HepG2 (cell line): ENCODE measurements around the gene CEP104. TPM values are rescaled to one million over a fixed set of nuclear protein-coding genes. Genes with fewer than 3 reads are reported as not detected.

Source experiments
- ATAC-seq: fragments of 200-7000 bp; cut with Tn5 transposase; 3 replicates; pipeline ENCODE4 v1.9.1; 2020; ENCODE audit warnings: mild to moderate bottlenecking, moderate library complexity
- BruUV-seq: library from RNA; stranded (reverse); fragments of 400-500 nt; replicated peaks from 2 replicates; lab custom pipeline; 2021; lab: Mats Ljungman, UMichigan
- CTCF ChIA-PET: fragments of 300-600 bp; formaldehyde crosslinking; extraction: SDS; loops from one replicate; lab custom pipeline; 2021; ENCODE audit warnings: low total read pairs, inconsistent platforms, low intra/inter-chr PET ratio; lab: Yijun Ruan, JAX
- POLR2A ChIA-PET: fragments of 350-600 bp; sonication (Branson Sonifier 250); formaldehyde crosslinking; loops from one replicate; lab custom pipeline; 2020; ENCODE audit warnings: antibody characterized with exemption, inconsistent platforms; lab: Yijun Ruan, JAX
- DNase-seq: peaks from one replicate; pipeline ENCODE4 v3.0.0-alpha.2; 2015; ENCODE audit warnings: low spot score
- FAIRE-seq: peaks from 3 replicates; lab custom pipeline; 2011; peaks lifted over from hg19 to GRCh38; lab: Jason Lieb, UNC
- H2AFZ ChIP-seq: one replicate; pipeline ENCODE4 v1.6.1; 2011; ENCODE audit warnings: low read length, inconsistent platforms
- H3K27ac ChIP-seq: fragments of 300-600 bp; 3 replicates; pipeline ENCODE4 v1.8.0; 2011; ENCODE audit warnings: mixed run types, mild to moderate bottlenecking, mixed read lengths, low read length, inconsistent platforms; ENCODE audit not compliant: insufficient read depth; ENCODE audit errors: extremely low read length
- H3K27me3 ChIP-seq, 2 experiments: fragments of 200-600 bp in 1 of 2; 2 replicates in 1 of 2; 3 replicates in 1 of 2; pipeline versions ENCODE4 v1.6.0 to v1.8.0; 2011; ENCODE audit warnings: low read length in 2 of 2, mild to moderate bottlenecking in 2 of 2, moderate library complexity in 2 of 2, inconsistent platforms in 1 of 2; ENCODE audit not compliant: insufficient read depth in 2 of 2, control insufficient read depth in 1 of 2
- H3K36me3 ChIP-seq, 2 experiments: fragments of 200-600 bp in 1 of 2; replicated peaks in 1 of 2; 2 replicates in 1 of 2; 3 replicates in 1 of 2; pipeline versions ENCODE4 v1.5.1 to v1.8.0; 2011; ENCODE audit warnings: low read length in 2 of 2, inconsistent platforms in 1 of 2; ENCODE audit not compliant: insufficient read depth in 2 of 2, control insufficient read depth in 1 of 2
- H3K4me1 ChIP-seq: 2 replicates; pipeline ENCODE4 v1.5.1; 2012; ENCODE audit warnings: low read length, inconsistent platforms; ENCODE audit not compliant: insufficient read depth
- H3K4me2 ChIP-seq: 2 replicates; pipeline ENCODE4 v1.6.0; 2011; ENCODE audit warnings: low read depth, low read length, inconsistent platforms
- H3K4me3 ChIP-seq, 3 experiments: fragments of 200-600 bp in 1 of 3; sonication (generic), shearing (Covaris generic) in 1 of 3; replicated peaks in 1 of 3; 2 replicates each; pipeline ENCODE4 v1.5.1; 2011 to 2016; ENCODE audit warnings: low read length in 3 of 3, inconsistent platforms in 2 of 3, low read depth in 2 of 3, mild to moderate bottlenecking in 2 of 3, control low read depth in 1 of 3, mixed read lengths in 1 of 3; ENCODE audit not compliant: insufficient read depth in 1 of 3
- H3K79me2 ChIP-seq: one replicate; pipeline ENCODE4 v1.6.1; 2011; ENCODE audit warnings: low read length, inconsistent platforms; ENCODE audit not compliant: insufficient read depth
- H3K9ac ChIP-seq: 2 replicates; pipeline ENCODE4 v1.6.0; 2011; ENCODE audit warnings: mild to moderate bottlenecking, low read depth, low read length, inconsistent platforms; ENCODE audit not compliant: insufficient read depth
- H3K9me3 ChIP-seq: 2 replicates; pipeline ENCODE4 v1.5.1; 2012; ENCODE audit warnings: mild to moderate bottlenecking, low read length
- H4K20me1 ChIP-seq: 2 replicates; pipeline ENCODE4 v1.6.0; 2011; ENCODE audit warnings: inconsistent platforms, mild to moderate bottlenecking, low read length, moderate library complexity; ENCODE audit not compliant: insufficient read depth
- AGO1 ChIP-seq: fragments of 200-400 bp; formaldehyde crosslinking; IDR thresholded peaks from 2 replicates; pipeline ENCODE4 v1.6.1; 2017; ENCODE audit warnings: mild to moderate bottlenecking, low read depth, low read length, moderate library complexity; ENCODE audit not compliant: poor library complexity, severe bottlenecking
- CBX5 ChIP-seq: sonication (generic); formaldehyde crosslinking; IDR thresholded peaks from 2 replicates; pipeline ENCODE4 v1.4.0; 2020; ENCODE audit warnings: missing genetic modification reagents, borderline replicate concordance
- ELF1 ChIP-seq: sonication (generic); formaldehyde crosslinking; IDR thresholded peaks from 2 replicates; pipeline ENCODE4 v1.4.0; 2020; ENCODE audit warnings: missing genetic modification reagents
- FOXC1 ChIP-seq: sonication (generic); formaldehyde crosslinking; IDR thresholded peaks from 2 replicates; pipeline ENCODE4 v1.8.0; 2022; ENCODE audit warnings: mild to moderate bottlenecking, missing genetic modification reagents, borderline replicate concordance
- FUBP1 ChIP-seq: sonication (generic); formaldehyde crosslinking; IDR thresholded peaks from 2 replicates; pipeline ENCODE4 v1.5.1; 2020; ENCODE audit warnings: missing genetic modification reagents, mild to moderate bottlenecking, borderline replicate concordance
- GPBP1L1 ChIP-seq: sonication (generic); formaldehyde crosslinking; IDR thresholded peaks from 2 replicates; pipeline ENCODE4 v1.5.0; 2020; ENCODE audit warnings: mild to moderate bottlenecking, missing genetic modification reagents
- HDAC6 ChIP-seq: fragments of 200-600 bp; sonication (generic); IDR thresholded peaks from 2 replicates; pipeline ENCODE4 v1.7.0; 2017; ENCODE audit warnings: mild to moderate bottlenecking, antibody characterized with exemption, low read length, low read depth
- JARID2 ChIP-seq: sonication (generic); formaldehyde crosslinking; IDR thresholded peaks from 2 replicates; pipeline ENCODE4 v1.8.1; 2023; ENCODE audit warnings: missing genetic modification reagents, inconsistent platforms; ENCODE audit not compliant: insufficient replicate concordance
- MAF1 ChIP-seq: sonication (generic); formaldehyde crosslinking; IDR thresholded peaks from 2 replicates; pipeline ENCODE4 v1.5.0; 2020; ENCODE audit warnings: missing genetic modification reagents, borderline replicate concordance
- ONECUT2 ChIP-seq: sonication (generic); formaldehyde crosslinking; IDR thresholded peaks from 2 replicates; pipeline ENCODE4 v1.4.0; 2020; ENCODE audit warnings: missing genetic modification reagents
- PLRG1 ChIP-seq: fragments of 450-650 bp; conservative IDR thresholded peaks from 2 replicates; pipeline ENCODE4 v1.6.1; 2016
- POGZ ChIP-seq: sonication (generic); formaldehyde crosslinking; IDR thresholded peaks from 2 replicates; pipeline ENCODE4 v1.4.0; 2020; ENCODE audit warnings: mild to moderate bottlenecking, missing genetic modification reagents
- RBFOX2 ChIP-seq: fragments of 200-400 bp; formaldehyde crosslinking; IDR thresholded peaks from 2 replicates; pipeline ENCODE4 v1.6.1; 2017; ENCODE audit warnings: low read depth, mild to moderate bottlenecking, low read length
- RORA ChIP-seq: sonication (generic); formaldehyde crosslinking; IDR thresholded peaks from 2 replicates; pipeline ENCODE4 v1.5.0; 2020; ENCODE audit warnings: mild to moderate bottlenecking, missing genetic modification reagents, moderate library complexity
- SETDB1 ChIP-seq: sonication (generic); formaldehyde crosslinking; IDR thresholded peaks from 2 replicates; pipeline ENCODE4 v1.5.1; 2020; ENCODE audit warnings: missing genetic modification reagents, mild to moderate bottlenecking, borderline replicate concordance
- STAT5B ChIP-seq: sonication (generic); formaldehyde crosslinking; IDR thresholded peaks from 2 replicates; pipeline ENCODE4 v1.4.0; 2020; ENCODE audit warnings: missing genetic modification reagents
- ZC3H13 ChIP-seq: sonication (generic); formaldehyde crosslinking; IDR thresholded peaks from 2 replicates; pipeline ENCODE4 v1.8.1; 2023; ENCODE audit warnings: mild to moderate bottlenecking, missing genetic modification reagents, moderate library complexity
- ZNF335 ChIP-seq: sonication (generic); formaldehyde crosslinking; IDR thresholded peaks from 2 replicates; pipeline ENCODE4 v1.4.0; 2020; ENCODE audit warnings: missing genetic modification reagents
- ZNF362 ChIP-seq: sonication (generic); formaldehyde crosslinking; IDR thresholded peaks from 2 replicates; pipeline ENCODE4 v1.4.0; 2020; ENCODE audit warnings: missing genetic modification reagents, mild to moderate bottlenecking, borderline replicate concordance
- ZNF441 ChIP-seq: sonication (generic); formaldehyde crosslinking; IDR thresholded peaks from 2 replicates; pipeline ENCODE4 v1.7.0; 2021; ENCODE audit warnings: missing genetic modification reagents, borderline replicate concordance
- ZNF562 ChIP-seq: sonication (generic); formaldehyde crosslinking; IDR thresholded peaks from 2 replicates; pipeline ENCODE4 v1.8.0; 2022; ENCODE audit warnings: missing genetic modification reagents, borderline replicate concordance
- ZNF660 ChIP-seq: sonication (generic); formaldehyde crosslinking; IDR thresholded peaks from 2 replicates; pipeline ENCODE4 v1.5.1; 2020; ENCODE audit warnings: mild to moderate bottlenecking, low read depth, missing genetic modification reagents, borderline replicate concordance
- ZNF782 ChIP-seq: sonication (generic); formaldehyde crosslinking; IDR thresholded peaks from 2 replicates; pipeline ENCODE4 v1.4.0; 2020; ENCODE audit warnings: missing genetic modification reagents, mild to moderate bottlenecking, borderline replicate concordance
- WGBS: methylation state at CpG from one replicate; pipeline ENCODE4 v1.1.6; 2017; ENCODE audit warnings: low lambda C conversion rate; 5-methylcytosine and 5-hydroxymethylcytosine counted together
- in situ Hi-C: cut with HindIII; loops from 2 replicates; pipeline ENCODE4 v1.10.0; 2017; ENCODE audit warnings: low pct_unique_long_range_greater_than_20kb; ENCODE audit not compliant: extremely low pct_ligation_motif_present
- intact Hi-C: fragments of 100-400 bp; cut with micrococcal nuclease; formaldehyde crosslinking; loops from one replicate; pipeline ENCODE4 v1.10.0; 2022; ENCODE audit not compliant: unreplicated experiment
- polyA plus RNA-seq, 8 experiments: library from polyadenylated mRNA; depleted of rRNA in 3 of 8; stranded (reverse) in 7 of 8; unstranded in 1 of 8; fragments of >200 nt; fragmentation: Illumina TruSeq in 4 of 8; extraction: Trizol in 4 of 8; gene quantifications; 2 replicates each; pipeline versions ENCODE4 v1.2.1 to v1.2.3, GENCODE V29; 2011 to 2016; ENCODE audit warnings: low read depth in 4 of 8, missing spikeins in 1 of 8, mixed read lengths in 1 of 8; ENCODE audit not compliant: insufficient read depth in 1 of 8
- total RNA-seq, 5 experiments: library from RNA; depleted of rRNA; stranded (reverse); fragments of >200 nt; fragmentation: Illumina TruSeq; extraction: Trizol; gene quantifications; 2 replicates each; pipeline ENCODE4 v1.2.3, GENCODE V29; 2016; ENCODE audit warnings: low read depth in 1 of 5

The CEP104 gene
- total and polyA plus RNA-seq, 2 of the 13 experiments (the other 11 are each of a cell fraction or from before 2014, with no cell fraction given), result 20.4 to 30.1 TPM

GRCh38 chr1:3780901-3781300, 76.1 kb downstream of the CEP104 start:
- Histone ChIP-seq H3K9me3 (no peaks in the 10 kb centered on the region), H3K27me3 (no peaks in the 10 kb centered on the region), H3K4me3 (no peak overlapping the region), H3K79me2 (no peaks in the 10 kb centered on the region), H3K9ac (no peak overlapping the region), H4K20me1 (no peaks in the 10 kb centered on the region), H3K36me3 (peaks cover 18 to 47% of the 10 kb centered on the region in 2 experiments), H2AFZ (no peak overlapping the region), H3K27ac (no peak overlapping the region), H3K4me1 (peaks cover 38% of the 10 kb centered on the region), H3K4me2 (no peak overlapping the region)
- WGBS, result 97% methylated on average over 18 of the region's 21 CpGs
- ChIA-PET CTCF (no interaction called here), POLR2A (no interaction called here)
- ATAC-seq (no peak), FAIRE-seq (no peak), DNase-seq (no peak)
- BruUV-seq, result no TSS peak
- in situ Hi-C loops, result no loop called here
- intact Hi-C loops, result no loop called here
- TF ChIP-seq SETDB1 (CRISPR knock-in tag) (no peak), ZNF782 (CRISPR knock-in tag) (no peak), MAF1 (no peak), ZNF660 (no peak), RORA (no peak), POGZ (CRISPR knock-in tag) (no peak), ZNF562 (CRISPR knock-in tag) (no peak), ONECUT2 (CRISPR knock-in tag) (no peak), HDAC6 (no peak), ELF1 (no peak), RBFOX2 (0 out of 2 replicates have a peak, but pooled peaks have one; percentile 23), PLRG1 (no peak), FOXC1 (CRISPR knock-in tag) (no peak), GPBP1L1 (CRISPR knock-in tag) (no peak), ZNF362 (CRISPR knock-in tag) (no peak), FUBP1 (CRISPR knock-in tag) (no peak), CBX5 (no peak), JARID2 (no peak), STAT5B (CRISPR knock-in tag) (no peak), ZNF441 (CRISPR knock-in tag) (no peak), ZC3H13 (CRISPR knock-in tag) (0 out of 2 replicates have a peak, but pooled peaks have one; percentile 0), ZNF335 (CRISPR knock-in tag) (no peak), AGO1 (peak; percentile 98)
